Measurements from ENCODE around the gene RNF8.

DNA sequence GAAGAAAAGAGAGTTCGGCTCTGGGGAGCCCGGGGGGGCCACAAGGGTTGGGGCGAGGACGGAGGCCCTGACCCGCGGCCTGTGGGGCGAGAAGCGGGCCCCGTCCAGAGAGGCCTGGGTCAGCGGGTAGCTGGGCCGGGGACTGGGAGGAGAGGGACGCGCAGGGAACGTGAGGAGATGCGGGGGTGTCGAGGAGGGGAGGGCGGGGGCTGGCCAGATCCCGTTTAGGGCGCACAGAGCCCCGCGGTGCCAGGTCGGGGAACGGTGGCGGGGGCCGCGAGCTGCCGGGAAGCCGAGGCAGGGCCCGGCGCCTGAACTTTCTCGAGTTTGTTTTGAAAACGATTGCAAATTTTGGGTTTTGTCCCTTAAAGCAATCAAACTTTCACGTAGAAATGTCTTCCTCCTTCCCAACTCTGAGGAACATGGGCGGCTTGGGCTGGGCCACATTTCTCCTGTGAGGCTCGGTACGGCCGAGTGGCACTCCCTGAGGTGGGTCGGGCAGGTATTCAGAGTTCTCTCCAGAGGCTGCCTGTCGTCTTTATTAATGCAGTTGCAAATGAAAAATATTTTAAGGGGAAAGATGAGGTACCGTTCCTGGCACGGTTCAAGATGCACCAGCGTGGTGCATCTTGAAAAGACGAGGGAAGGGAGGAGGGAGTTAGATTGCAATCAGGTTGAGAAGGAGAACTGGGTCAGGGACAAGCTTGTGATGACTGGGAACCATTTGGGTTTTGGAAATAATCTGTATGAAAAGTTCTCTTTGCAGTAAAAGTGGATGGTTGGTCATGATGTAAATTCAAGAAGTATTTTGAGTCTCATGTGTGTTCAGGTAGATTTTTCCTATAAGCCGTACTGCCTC lies 972 bp downstream of the RNF8 start:
- no peak for TF ChIP-seq RAD21 (CRISPR knock-in tag; conservative IDR thresholded peaks at IDR 0.05 in 1 of 2, IDR thresholded peaks at IDR 0.05 in 1 of 2)
- no peak for TF ChIP-seq CAMTA2 (CRISPR knock-in tag; conservative IDR thresholded peaks at IDR 0.05)
